A549 (cell line): ENCODE data around the gene DNAJC18.

Experiments
- CEBPB ChIP-seq, 2 experiments: fragments of >200 bp in 1 of 2; sonication (Bioruptor Twin) in 1 of 2; formaldehyde crosslinking in 1 of 2; IDR thresholded peaks; 2 replicates each; pipeline ENCODE4 v1.6.1; 2012 to 2016
- CTCF ChIP-seq: fragments of >200 bp; sonication (Bioruptor Twin); formaldehyde crosslinking; IDR thresholded peaks from 3 replicates; pipeline ENCODE4 v1.5.1; 2016
- GATA3 ChIP-seq: IDR thresholded peaks from 2 replicates; pipeline ENCODE4 v1.6.1; 2012; ENCODE audit warnings: borderline replicate concordance
- RAD21 ChIP-seq, 2 experiments: fragments of >200 bp in 1 of 2; sonication (Bioruptor Twin) in 1 of 2; formaldehyde crosslinking in 1 of 2; IDR thresholded peaks in 1 of 2; conservative IDR thresholded peaks in 1 of 2; 2 replicates in 1 of 2; 3 replicates in 1 of 2; pipeline ENCODE4 v1.6.1; 2012 to 2018; ENCODE audit warnings: inconsistent platforms in 1 of 2
- RCOR1 ChIP-seq: fragments of 150-350 bp; IDR thresholded peaks from 2 replicates; pipeline ENCODE4 v1.6.1; 2014; ENCODE audit warnings: antibody characterized with exemption, low read length, low read depth
- REST ChIP-seq: fragments of 200-600 bp; sonication (generic); IDR thresholded peaks from 2 replicates; pipeline ENCODE4 v1.6.1; 2016; ENCODE audit warnings: antibody characterized with exemption, mild to moderate bottlenecking, moderate library complexity
- RFX5 ChIP-seq: fragments of 450-650 bp; IDR thresholded peaks from 2 replicates; pipeline ENCODE4 v1.7.1; 2014; ENCODE audit warnings: antibody characterized with exemption, mild to moderate bottlenecking, moderate library complexity
- ZNF302 ChIP-seq: fragments of 250-450 bp; sonication (Bioruptor Pico); IDR thresholded peaks from 2 replicates; pipeline ENCODE4 v1.9.0; 2021; ENCODE audit warnings: inconsistent platforms, mild to moderate bottlenecking, moderate library complexity
- TF ChIP-seq, protein P1 (sequence below): fragments of 150-350 bp; IDR thresholded peaks from 2 replicates; pipeline ENCODE4 v1.6.1; 2014; ENCODE audit warnings: low read depth, mild to moderate bottlenecking, low read length
- TF ChIP-seq, protein P2 (sequence below): fragments of 450-650 bp; IDR thresholded peaks from 2 replicates; pipeline ENCODE4 v1.6.1; 2014; ENCODE audit warnings: antibody characterized with exemption

GRCh38 chr5:139451176-139451575 lies 11.9 kb upstream of the DNAJC18 start:
- no peak for TF ChIP-seq CEBPB (IDR thresholded peaks at IDR 0.05)
- TF ChIP-seq, protein P1, sequence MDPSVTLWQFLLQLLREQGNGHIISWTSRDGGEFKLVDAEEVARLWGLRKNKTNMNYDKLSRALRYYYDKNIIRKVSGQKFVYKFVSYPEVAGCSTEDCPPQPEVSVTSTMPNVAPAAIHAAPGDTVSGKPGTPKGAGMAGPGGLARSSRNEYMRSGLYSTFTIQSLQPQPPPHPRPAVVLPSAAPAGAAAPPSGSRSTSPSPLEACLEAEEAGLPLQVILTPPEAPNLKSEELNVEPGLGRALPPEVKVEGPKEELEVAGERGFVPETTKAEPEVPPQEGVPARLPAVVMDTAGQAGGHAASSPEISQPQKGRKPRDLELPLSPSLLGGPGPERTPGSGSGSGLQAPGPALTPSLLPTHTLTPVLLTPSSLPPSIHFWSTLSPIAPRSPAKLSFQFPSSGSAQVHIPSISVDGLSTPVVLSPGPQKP, result no peak
- TF ChIP-seq, protein P2, sequence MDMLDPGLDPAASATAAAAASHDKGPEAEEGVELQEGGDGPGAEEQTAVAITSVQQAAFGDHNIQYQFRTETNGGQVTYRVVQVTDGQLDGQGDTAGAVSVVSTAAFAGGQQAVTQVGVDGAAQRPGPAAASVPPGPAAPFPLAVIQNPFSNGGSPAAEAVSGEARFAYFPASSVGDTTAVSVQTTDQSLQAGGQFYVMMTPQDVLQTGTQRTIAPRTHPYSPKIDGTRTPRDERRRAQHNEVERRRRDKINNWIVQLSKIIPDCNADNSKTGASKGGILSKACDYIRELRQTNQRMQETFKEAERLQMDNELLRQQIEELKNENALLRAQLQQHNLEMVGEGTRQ, result no peak
- TF ChIP-seq ZNF302 (CRISPR knock-in tag), result no peak
- TF ChIP-seq CTCF, result no peak
- no peak for TF ChIP-seq RCOR1
- TF ChIP-seq GATA3, result no peak
- no peak for TF ChIP-seq RAD21 (conservative IDR thresholded peaks at IDR 0.05 in 1 of 2, IDR thresholded peaks at IDR 0.05 in 1 of 2)
- TF ChIP-seq RFX5, result no peak
- no peak for TF ChIP-seq REST
